HG03439 (cell line): Measurements from ENCODE around the gene CYP11A1.

Experiments
- ATAC-seq: cut with Tn5 transposase; IDR thresholded peaks from one replicate; pipeline ENCODE4 v1.9.1; 2021; ENCODE audit warnings: mild to moderate bottlenecking, moderate library complexity; ENCODE audit not compliant: unreplicated experiment

CYP11A1 gene

GRCh38 chr15:74328331-74329056, 39.0 kb downstream of the CYP11A1 start:
- no peak for ATAC-seq

GRCh38 chr15:74327756-74328155, 39.7 kb downstream of the CYP11A1 start:
- ATAC-seq = no peak

- ATAC-seq = no peak
These were observed 40.7 kb downstream of the CYP11A1 start for GRCh38 chr15:74326746-74327145.

GRCh38 chr15:74324714-74325113, 42.7 kb downstream of the CYP11A1 start:
- no peak for ATAC-seq

DNA sequence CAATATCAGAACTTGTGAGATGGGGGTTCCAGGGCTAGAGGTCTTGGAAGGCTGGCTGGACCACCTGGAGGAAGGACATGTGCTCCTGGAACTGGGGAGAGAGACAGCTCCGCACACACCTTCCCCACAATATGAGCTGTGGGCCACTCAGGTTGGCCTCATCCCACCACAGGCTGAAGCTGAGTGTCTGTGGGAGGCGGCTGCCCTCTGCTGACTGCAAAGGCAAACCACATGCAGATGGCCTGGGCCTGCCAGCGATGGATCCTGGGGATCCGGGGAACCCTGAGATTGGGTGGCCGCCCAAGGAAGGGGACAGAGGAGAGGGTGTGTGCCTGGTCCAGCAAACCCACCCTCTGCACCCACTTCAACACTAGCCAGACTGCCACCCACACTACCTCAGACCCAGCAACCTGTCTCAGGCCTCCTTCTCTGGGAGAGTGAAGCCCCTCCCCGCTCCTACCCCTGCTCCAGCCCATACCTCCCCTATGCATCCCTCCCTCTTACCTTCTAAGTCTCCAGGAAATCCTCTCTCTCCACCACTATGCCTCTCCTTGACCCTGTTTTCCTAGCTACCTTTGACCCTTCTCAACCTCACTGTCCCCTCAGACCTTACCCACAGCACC, 44.8 kb downstream of the CYP11A1 start:
- no peak for ATAC-seq

GRCh38 chr15:74320352-74321247, 46.8 kb downstream of the CYP11A1 start:
- no peak for ATAC-seq

GRCh38 chr15:74319596-74320351, 47.7 kb downstream of the CYP11A1 start:
- no peak for ATAC-seq

GRCh38 chr15:74319138-74319460, 48.3 kb downstream of the CYP11A1 start:
- ATAC-seq = no peak

DNA sequence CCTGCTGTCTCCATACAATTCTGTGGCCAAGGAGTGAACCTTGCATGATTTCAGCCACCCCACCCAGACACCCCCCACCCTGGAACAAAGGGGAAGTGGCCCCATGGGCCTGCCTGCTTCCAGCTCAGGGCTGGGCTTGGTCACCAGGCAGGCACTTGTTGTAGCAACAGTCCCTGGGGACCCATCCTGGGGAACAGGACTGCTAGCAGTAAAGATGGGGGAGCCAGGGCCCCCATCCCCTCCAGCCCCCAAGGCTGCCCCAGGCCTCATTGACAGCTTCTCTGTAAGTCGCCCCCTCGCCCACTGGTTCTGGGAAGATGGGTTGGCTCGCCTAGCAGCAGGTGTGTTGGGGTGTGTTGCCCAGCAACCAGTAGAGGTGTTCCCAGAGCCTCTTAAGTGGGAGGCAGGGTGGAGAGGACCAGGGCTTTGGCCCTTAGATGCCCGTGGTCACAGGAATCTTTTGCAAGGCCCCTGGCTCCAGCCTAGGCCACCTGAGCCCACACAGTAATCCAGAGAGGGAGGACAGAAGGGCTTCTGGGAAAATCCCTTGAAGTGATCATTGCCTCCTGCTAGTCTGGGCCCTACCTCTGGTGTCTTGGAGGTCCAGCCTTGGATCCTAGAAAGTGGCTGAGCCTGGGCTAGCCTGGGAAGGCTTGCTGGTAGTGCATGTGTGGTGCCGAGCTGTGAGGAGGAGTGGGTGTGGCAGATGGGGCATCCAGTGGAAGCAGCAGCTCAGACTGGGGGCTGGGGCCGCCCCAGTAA, 48.9 kb downstream of the CYP11A1 start:
- ATAC-seq = no peak

DNA sequence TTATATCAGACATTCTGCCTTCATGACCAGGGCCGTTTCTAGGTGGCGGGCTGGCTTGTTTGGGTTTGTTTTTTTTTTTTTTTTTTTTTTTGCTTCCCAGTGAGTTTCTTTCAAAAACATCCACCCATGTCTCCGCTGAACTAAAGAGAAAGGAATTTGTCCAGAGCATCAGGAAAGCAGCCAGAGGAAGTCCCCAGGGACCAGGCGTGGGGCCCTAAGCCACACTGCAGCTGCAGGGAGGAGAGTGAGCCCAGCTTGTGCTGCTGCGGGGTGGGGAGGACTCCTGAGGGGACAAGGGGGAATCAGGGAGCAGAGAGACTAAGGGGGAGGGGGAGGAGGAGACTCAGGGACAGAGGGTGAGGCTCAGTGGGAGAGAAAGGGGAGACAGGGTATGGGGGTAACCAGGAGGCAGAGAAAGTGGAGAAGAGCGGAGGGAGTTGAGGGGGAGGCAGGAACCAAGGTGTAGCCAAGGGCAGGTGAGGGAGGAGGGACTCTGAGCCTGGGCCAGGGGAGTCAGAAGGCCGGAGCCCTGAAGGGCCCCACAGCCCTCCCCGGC, 49.5 kb downstream of the CYP11A1 start:
- ATAC-seq = no peak

DNA sequence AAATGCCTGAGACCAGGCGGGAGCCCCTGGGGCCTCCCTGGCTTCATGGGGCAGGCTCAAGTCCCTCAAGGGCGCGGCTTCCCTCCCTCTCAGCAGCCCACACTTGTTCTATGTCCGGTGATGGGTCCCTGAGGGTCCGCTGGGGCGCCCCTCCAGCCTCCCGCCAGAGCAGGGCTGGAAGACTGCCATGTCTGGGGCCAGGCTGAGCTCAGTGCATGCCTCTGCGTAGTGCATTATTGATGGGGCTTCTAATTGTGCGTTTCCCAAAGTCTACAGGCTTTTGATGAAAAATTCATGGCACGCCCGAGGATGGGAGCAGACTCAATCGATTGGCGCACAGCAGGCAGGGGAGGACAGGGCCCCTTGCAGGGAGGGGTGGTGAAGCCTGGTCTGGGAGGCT, 51.3 kb downstream of the CYP11A1 start:
- no peak for ATAC-seq

GRCh38 chr15:74315626-74316025, 51.8 kb downstream of the CYP11A1 start:
- ATAC-seq = no peak

DNA sequence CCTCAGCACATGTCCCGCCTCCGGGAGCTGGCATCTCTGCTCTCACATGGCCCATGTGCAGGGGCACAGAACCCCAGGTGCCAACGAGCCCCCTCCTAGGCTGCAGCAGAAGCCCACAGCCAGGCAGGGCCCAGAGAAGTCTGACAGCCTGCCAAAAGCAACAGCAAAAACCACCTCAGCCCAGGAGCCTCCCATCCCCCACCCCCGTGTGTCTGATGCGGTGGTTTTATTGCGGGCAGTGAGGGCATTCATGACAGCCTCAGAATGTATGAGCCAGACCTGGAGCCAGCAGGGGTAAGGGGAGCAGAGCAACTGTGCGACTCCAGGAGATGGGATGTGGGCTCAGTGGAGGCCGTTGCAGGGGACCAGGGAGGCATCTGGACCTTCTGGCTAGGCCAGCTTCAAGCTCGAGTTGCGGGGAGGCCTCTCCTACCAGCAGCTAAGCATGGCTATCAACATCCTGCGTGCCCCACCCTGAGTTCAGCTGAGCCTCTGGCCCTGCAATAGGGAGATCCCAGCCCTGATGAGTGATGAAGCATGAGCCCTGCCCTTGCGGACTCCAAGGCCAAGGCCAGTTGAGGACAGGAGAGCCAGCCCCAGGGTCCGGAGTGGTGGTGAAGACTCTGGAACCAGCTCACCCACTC, 52.5 kb downstream of the CYP11A1 start:
- ATAC-seq = no peak

GRCh38 chr15:74313889-74314288, 53.6 kb downstream of the CYP11A1 start:
- ATAC-seq = no peak

GRCh38 chr15:74312445-74313007, 54.9 kb downstream of the CYP11A1 start:
- no peak for ATAC-seq

GRCh38 chr15:74311734-74312444, 55.6 kb downstream of the CYP11A1 start:
- no peak for ATAC-seq

DNA sequence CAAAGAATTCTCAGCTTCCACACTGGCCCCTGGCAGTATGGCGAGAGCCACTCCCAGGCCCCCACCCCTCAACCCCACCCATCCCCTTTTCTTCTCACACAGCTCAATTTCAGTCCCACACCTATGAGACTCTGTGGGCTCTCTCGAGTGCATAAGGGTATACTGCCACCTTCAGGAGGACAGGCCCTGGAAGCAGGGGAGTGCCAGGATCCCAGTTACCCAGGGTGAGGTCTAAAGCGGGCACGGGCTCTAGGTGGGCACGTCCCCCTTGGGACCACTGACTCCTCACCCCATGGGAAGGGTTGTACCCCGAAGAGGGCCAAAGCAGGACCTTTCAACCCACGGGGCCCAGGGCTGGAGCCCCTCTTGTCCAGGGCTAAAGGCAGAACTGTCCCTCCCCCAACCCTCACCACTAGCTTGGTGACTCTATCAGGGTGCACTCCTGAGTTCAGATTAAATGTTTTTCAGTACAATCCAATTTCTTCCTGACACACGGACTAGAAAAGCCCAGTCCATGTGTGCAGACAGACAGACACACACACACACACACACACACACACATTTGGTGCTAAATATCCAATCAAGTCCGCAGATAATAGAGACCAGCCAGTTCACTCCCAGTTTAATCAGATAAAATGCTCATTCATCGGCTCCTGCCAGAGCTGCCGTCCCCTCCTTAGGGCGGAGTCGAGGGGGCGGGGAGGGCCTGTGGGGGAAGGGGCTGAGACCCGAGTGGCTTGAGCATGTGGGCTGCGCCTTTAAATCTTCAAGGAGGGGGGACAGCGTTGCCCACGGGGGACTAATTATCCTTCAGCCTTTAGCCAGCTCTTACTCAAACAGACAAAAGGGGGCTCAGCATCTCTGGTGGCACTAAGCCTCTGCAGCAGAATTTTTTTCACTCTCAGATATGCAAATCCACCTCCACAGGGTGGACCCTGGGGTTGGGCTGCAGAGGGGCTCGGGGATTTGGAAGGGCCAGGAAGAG, 59.3 kb downstream of the CYP11A1 start:
- no peak for ATAC-seq
